Measurements from ENCODE around the gene MAMLD1.

Gene MAMLD1

DNA sequence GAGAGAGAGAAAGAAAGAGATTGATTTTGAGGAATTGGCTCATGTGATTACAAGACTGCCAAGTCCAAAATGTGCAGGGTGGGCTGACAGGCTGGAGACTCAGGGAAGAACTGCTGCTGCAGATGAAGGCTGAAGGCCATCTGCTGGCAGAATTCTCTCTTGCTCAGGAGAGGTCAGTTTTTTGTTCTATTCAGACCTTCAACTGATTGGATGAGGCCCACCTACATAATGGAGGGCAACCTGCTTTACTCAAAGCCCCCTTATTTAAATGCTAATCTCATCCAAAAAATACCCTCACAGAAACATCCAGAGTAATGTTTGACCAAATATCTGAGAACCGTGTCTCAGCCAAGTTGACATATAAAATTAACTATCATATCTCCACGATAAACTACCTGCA, 38.2 kb upstream of the MAMLD1 start:
- TF ChIP-seq CTCF (conservative IDR thresholded peaks at IDR 0.05; ENCODE audit: control insufficient read depth, insufficient read depth, low read depth, low read length): no peak
- H3K4me3 ChIP-seq (ENCODE audit: control insufficient read depth, low read depth, low read length): no peak overlapping the region
- no peak for DNase-seq (ENCODE audit: low read depth)

- TF ChIP-seq CTCF (conservative IDR thresholded peaks at IDR 0.05; ENCODE audit: control insufficient read depth, insufficient read depth, low read depth, low read length): no peak
- no peak for DNase-seq (ENCODE audit: low read depth)
- H3K4me3 ChIP-seq (ENCODE audit: control insufficient read depth, low read depth, low read length): no peak overlapping the region
These were observed 36.4 kb upstream of the MAMLD1 start for GRCh38 chrX:150326541-150327247.

- no peak overlapping the region for H3K4me3 ChIP-seq (ENCODE audit: control insufficient read depth, low read depth, low read length)
- no peak for TF ChIP-seq CTCF (conservative IDR thresholded peaks at IDR 0.05; ENCODE audit: control insufficient read depth, insufficient read depth, low read depth, low read length)
- DNase-seq (ENCODE audit: low read depth): no peak
These were observed 33.8 kb upstream of the MAMLD1 start for GRCh38 chrX:150329282-150329681.

DNA sequence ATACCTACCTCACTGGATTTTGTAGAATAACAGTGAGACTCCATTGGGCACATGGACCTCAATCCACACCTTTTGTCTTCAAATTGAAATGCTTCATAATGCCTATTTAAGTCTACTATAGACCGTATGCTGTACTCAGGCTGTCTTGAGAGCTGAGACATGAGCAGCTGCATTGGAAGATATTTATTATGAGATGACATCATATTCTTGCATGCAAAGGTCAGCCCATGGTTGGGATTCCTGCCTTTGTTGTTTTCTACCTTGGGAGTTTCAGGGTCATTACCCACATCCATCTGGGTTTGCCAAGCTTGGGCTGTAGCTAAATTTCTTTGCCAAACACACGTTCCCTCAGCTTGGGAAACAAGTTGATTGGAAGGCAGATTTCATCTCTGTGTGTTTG, 33.2 kb upstream of the MAMLD1 start:
- no peak overlapping the region for H3K4me3 ChIP-seq (ENCODE audit: control insufficient read depth, low read depth, low read length)
- no peak for DNase-seq (ENCODE audit: low read depth)
- TF ChIP-seq CTCF (conservative IDR thresholded peaks at IDR 0.05; ENCODE audit: control insufficient read depth, insufficient read depth, low read depth, low read length): no peak

DNA sequence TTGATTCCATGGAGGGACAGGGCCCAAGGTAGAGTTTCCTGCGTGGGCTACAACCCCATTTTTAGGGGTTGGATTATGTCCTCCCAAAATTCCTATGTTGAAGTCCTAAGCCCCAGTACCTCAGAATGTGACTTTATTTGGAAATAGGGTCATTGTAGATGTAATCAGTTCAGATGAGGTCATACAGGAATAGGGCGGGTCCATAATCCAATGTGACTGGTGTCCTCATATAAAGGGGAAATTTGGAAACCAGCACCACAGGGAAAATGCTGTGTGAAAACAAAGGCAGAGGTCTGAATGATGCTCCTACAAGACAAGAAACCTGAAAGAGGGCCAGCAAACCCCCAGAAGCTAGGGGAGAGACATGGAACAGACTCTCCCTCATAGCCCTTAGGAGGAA, 31.1 kb upstream of the MAMLD1 start:
- no peak for TF ChIP-seq CTCF (conservative IDR thresholded peaks at IDR 0.05; ENCODE audit: control insufficient read depth, insufficient read depth, low read depth, low read length)
- no peak overlapping the region for H3K4me3 ChIP-seq (ENCODE audit: control insufficient read depth, low read depth, low read length)
- DNase-seq (ENCODE audit: low read depth): no peak

- no peak for TF ChIP-seq CTCF (conservative IDR thresholded peaks at IDR 0.05; ENCODE audit: control insufficient read depth, insufficient read depth, low read depth, low read length)
- DNase-seq (ENCODE audit: low read depth): peak; percentile 12
- H3K4me3 ChIP-seq (ENCODE audit: control insufficient read depth, low read depth, low read length): no peak overlapping the region
These were observed 29.0 kb upstream of the MAMLD1 start for GRCh38 chrX:150334100-150334499.

DNA sequence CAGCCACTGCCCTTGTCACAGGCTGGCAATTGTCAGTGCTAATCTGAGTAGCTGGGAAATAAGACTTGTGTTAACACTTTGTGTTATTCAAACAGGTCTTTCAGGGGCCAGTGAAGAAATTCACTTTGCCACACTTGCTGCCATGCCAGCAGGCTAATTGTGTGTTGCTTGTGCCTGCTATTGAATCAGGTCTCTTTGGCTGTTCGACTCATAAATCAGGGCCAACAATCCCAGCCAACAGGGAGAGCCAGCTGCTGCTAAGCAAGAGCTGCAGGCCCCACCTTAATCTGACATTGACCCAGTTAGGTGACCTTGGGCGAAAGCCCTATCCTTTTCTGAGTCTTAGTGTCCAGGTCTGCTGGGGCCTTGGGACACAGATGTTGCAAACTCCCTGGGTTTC, 28.1 kb upstream of the MAMLD1 start:
- TF ChIP-seq CTCF (conservative IDR thresholded peaks at IDR 0.05; ENCODE audit: control insufficient read depth, insufficient read depth, low read depth, low read length): no peak
- no peak for DNase-seq (ENCODE audit: low read depth)
- H3K4me3 ChIP-seq (ENCODE audit: control insufficient read depth, low read depth, low read length): no peak overlapping the region

Measured in fibroblast of mammary gland (primary cell).